IPS DF 6.9 (cell line): ENCODE measurements around the gene IFNLR1.

Experiments used
- DNase-seq: peaks from one replicate; pipeline ENCODE4 v3.0.0-alpha.2; 2013; ENCODE audit warnings: low read depth, low spot score
- H3K27ac ChIP-seq: one replicate; pipeline ENCODE4 v1.5.1; 2013; ENCODE audit warnings: low read length, control low read depth
- H3K27me3 ChIP-seq: 2 replicates; pipeline ENCODE4 v1.6.1; 2013; ENCODE audit warnings: mild to moderate bottlenecking, low read length; ENCODE audit not compliant: control insufficient read depth, insufficient read depth
- H3K36me3 ChIP-seq: 2 replicates; pipeline ENCODE4 v1.6.1; 2013; ENCODE audit warnings: low read length; ENCODE audit not compliant: control insufficient read depth, insufficient read depth
- H3K4me1 ChIP-seq: 2 replicates; pipeline ENCODE4 v1.6.1; 2013; ENCODE audit warnings: low read length; ENCODE audit not compliant: control insufficient read depth, insufficient read depth
- H3K4me3 ChIP-seq: 2 replicates; pipeline ENCODE4 v1.5.1; 2013; ENCODE audit warnings: mild to moderate bottlenecking, low read length
- H3K9me3 ChIP-seq: 2 replicates; pipeline ENCODE4 v1.6.1; 2013; ENCODE audit warnings: low read length, inconsistent platforms; ENCODE audit not compliant: control insufficient read depth, insufficient read depth
- WGBS: extraction: QIAGEN DNeasy Blood & Tissue Kit; methylation state at CpG from one replicate; pipeline ENCODE4 v1.1.7; 2013; ENCODE audit warnings: mixed read lengths, missing lambda C conversion rate; ENCODE audit not compliant: insufficient read length, insufficient coverage; 5-methylcytosine and 5-hydroxymethylcytosine counted together

IFNLR1 gene

DNA sequence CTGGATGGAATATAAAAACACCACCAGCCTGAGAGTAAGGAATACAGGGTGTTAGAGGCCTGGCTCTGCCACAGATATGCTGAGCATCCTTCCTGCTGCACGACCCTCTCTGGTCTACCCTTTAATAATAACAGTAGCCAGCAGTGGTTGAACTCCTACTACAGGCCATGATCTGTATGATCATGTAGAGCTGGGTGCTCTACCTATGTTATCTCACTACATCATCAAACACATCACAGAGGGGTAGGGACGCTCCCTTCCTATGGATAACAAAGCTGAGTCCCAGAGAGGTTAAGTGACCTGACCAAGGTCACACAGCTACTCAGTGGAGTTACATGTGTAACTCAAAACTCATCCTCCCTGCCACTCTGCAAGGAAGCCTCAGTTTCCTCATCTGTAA, 62.1 kb downstream of the IFNLR1 start:
- Histone ChIP-seq H3K36me3 (no peaks in the 10 kb centered on the region), H3K4me1 (no peaks in the 10 kb centered on the region), H3K4me3 (no peak overlapping the region), H3K27me3 (no peaks in the 10 kb centered on the region), H3K9me3 (no peaks in the 10 kb centered on the region), H3K27ac (no peak overlapping the region)
- no CpG with 5 or more reads among the region's 2 CpGs for WGBS
- DNase-seq = no peak

DNA sequence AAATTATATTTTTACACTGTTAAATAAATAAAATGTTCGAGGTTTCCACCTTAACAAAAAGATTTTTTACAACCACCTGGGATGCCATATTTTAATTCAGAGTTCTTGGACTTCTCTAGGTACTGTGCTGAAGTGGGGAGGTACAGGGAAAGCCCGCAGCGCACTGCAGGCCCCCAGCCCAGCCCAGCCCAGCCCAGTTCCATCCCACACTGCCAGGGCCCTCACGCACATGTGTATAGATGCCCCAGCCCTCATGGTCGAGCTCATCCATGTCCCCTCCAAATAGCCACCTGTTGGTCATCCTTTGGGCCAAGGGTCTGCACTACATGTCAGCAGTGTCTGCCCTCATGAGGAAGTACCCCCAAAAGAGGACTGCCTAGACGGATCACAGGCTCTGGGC, 63.5 kb downstream of the IFNLR1 start:
- no peak overlapping the region for H3K27ac ChIP-seq
- no peaks in the 10 kb centered on the region for H3K4me1 ChIP-seq
- H3K36me3 ChIP-seq = no peaks in the 10 kb centered on the region
- no CpG with 5 or more reads among the region's 6 CpGs for WGBS
- no peak for DNase-seq
- no peaks in the 10 kb centered on the region for H3K27me3 ChIP-seq
- no peaks in the 10 kb centered on the region for H3K9me3 ChIP-seq
- H3K4me3 ChIP-seq = no peak overlapping the region

DNA sequence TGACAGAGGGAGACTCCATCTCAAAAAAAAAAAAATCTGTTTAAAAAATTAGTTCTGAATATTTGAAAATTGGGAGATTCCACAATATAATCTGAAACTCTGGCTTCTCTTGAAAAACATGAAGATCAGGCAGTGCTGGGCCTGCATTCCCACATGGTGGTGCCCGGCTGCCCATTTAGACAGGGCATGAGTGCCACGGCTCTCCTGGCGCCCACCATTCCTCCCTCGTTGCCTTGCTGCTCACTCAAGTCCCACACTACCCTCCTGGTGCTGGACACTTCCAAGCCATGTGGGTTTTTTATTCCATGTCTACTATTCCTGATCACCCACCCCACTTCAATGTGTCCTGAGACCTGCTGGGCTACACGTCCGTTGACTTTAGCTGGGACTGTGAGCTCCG, 64.3 kb downstream of the IFNLR1 start:
- no CpG with 5 or more reads among the region's 7 CpGs for WGBS
- H3K27me3 ChIP-seq = no peaks in the 10 kb centered on the region

DNA sequence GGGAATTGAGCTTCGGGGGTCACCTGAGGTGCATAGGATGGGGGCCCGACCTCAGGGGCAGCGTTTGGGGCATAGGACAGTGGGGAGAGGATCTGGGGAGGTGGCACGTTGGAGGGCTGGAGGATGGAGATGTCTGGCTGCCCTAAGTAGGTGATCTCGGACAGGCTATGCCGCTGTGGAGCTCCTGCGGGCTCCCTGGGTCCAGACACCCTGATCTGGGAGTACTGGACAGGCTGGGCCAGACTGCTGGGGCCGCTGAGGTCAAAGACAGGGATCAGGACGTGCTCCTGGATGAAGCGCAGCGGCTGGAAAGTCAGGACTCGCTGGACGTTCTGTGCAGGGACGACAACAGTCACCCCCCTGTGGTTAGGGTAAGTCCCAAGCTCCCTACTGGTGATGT, 65.7 kb downstream of the IFNLR1 start:
- Histone ChIP-seq H3K4me1 (no peaks in the 10 kb centered on the region), H3K9me3 (no peaks in the 10 kb centered on the region), H3K4me3 (no peak overlapping the region), H3K36me3 (no peaks in the 10 kb centered on the region), H3K27ac (no peak overlapping the region), H3K27me3 (no peaks in the 10 kb centered on the region)
- no CpG with 5 or more reads among the region's 14 CpGs for WGBS
- DNase-seq = no peak

More for the DNA sequence above, 64.3 kb downstream of the IFNLR1 start:
- no peaks in the 10 kb centered on the region for H3K4me1 ChIP-seq
- no peak for DNase-seq
- no peaks in the 10 kb centered on the region for H3K9me3 ChIP-seq
- no peaks in the 10 kb centered on the region for H3K36me3 ChIP-seq
- no peak overlapping the region for H3K4me3 ChIP-seq
- no peak overlapping the region for H3K27ac ChIP-seq

GRCh38 chr1:24120965-24121364, 66.1 kb downstream of the IFNLR1 start:
- Histone ChIP-seq H3K9me3 (no peaks in the 10 kb centered on the region), H3K36me3 (no peaks in the 10 kb centered on the region)

DNA sequence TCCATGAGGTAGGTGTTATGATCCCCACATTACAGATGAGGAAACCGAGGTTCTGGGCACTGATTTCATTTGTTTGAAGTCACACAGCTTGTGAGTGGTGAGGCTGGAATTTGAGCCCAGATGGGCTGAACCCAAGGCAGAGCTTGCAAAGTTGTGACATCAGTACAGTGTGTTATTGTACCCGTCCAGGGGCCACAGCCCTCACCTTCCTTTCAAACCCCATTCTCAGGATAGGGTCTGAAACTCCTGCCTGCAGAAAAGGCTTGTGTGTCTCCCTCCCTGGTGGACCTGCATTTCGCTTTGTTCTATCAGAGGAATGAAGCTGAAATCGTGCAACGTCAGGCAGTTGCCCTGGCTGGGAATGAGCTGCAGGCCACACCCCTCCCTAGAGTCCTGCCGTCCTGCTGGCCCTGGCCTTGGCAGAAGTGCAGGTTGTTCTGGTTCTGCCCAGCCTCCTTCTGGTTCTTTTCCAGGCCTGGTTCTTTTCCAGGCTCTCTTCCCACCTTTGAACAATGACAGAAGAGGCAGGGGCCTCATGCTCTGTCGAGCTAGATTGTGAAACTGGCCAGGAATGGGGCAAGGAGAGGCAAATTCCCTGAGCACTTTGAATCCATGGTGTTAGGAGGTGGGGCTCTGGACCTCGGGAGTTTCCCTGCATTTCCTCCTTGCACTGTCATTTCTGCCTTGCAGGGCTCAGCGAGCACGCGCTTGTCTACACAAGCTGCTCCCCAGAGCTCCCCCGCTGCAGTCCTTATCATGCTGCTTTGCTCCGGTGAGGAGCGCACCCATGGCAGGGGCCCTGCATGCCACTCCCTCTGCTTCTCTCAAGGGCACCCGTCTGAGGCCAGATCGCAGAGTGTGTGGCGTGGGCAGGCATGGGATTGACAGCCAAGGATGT, 67.0 kb downstream of the IFNLR1 start:
- Histone ChIP-seq H3K27me3 (no peaks in the 10 kb centered on the region), H3K36me3 (no peaks in the 10 kb centered on the region), H3K9me3 (no peaks in the 10 kb centered on the region), H3K4me3 (no peak overlapping the region), H3K27ac (no peak overlapping the region), H3K4me1 (no peaks in the 10 kb centered on the region)
- DNase-seq = no peak
- no CpG with 5 or more reads among the region's 17 CpGs for WGBS

More at GRCh38 chr1:24120965-24121364, 66.1 kb downstream of the IFNLR1 start:
- H3K4me1 ChIP-seq = no peaks in the 10 kb centered on the region
- H3K4me3 ChIP-seq = no peak overlapping the region
- no peak overlapping the region for H3K27ac ChIP-seq
- H3K27me3 ChIP-seq = no peaks in the 10 kb centered on the region
- no CpG with 5 or more reads among the region's 3 CpGs for WGBS
- no peak for DNase-seq

- WGBS = no CpG with 5 or more reads among the region's 5 CpGs
- no peak overlapping the region for H3K27ac ChIP-seq
- H3K4me1 ChIP-seq = no peaks in the 10 kb centered on the region
- H3K36me3 ChIP-seq = no peaks in the 10 kb centered on the region
- no peaks in the 10 kb centered on the region for H3K27me3 ChIP-seq
- no peak for DNase-seq
- H3K9me3 ChIP-seq = no peaks in the 10 kb centered on the region
- no peak overlapping the region for H3K4me3 ChIP-seq
Measured at GRCh38 chr1:24119489-24119858, 67.6 kb downstream of the IFNLR1 start.

- no peak for DNase-seq
Measured at GRCh38 chr1:24118410-24119242, 68.5 kb downstream of the IFNLR1 start.

DNA sequence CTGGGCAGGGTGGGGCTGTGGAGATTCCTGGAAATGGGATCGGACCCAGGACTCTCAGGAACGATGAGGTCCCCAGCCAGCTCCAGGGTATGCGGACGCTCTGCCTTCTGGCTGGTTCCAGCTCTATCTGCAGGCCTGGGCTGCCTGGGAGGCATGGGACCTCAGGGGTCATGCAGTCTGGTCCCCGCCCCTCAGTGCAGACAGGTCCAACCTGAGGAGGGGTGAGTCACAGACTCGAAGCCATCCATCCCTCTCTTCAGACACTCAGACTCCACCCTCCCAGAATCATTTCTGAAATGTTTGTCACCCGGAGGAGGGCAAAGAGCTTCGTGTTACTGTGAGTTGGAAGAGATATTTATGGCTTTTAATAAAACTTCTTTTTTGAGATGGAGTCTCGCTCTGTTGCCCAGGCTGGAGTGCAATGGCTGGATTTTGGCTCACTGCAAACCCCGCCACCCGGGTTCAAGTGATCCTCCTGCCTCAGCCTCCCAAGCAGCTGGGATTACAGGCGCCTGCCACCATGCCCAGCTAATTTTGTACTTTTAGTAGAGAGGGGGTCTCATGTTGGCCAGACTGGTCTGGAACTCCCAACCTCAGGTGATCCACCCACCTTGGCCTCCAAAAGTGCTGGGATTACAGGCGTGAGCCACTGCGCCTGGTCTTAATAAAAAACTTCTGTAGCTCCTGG, 69.2 kb downstream of the IFNLR1 start:
- no peaks in the 10 kb centered on the region for H3K27me3 ChIP-seq
- H3K27ac ChIP-seq = no peak overlapping the region
- no peaks in the 10 kb centered on the region for H3K36me3 ChIP-seq
- H3K9me3 ChIP-seq = no peaks in the 10 kb centered on the region
- no peak for DNase-seq
- WGBS = no CpG with 5 or more reads among the region's 14 CpGs
- no peaks in the 10 kb centered on the region for H3K4me1 ChIP-seq
- H3K4me3 ChIP-seq = no peak overlapping the region

More at GRCh38 chr1:24118410-24119242, 68.5 kb downstream of the IFNLR1 start:
- H3K27me3 ChIP-seq = no peaks in the 10 kb centered on the region
- H3K9me3 ChIP-seq = no peaks in the 10 kb centered on the region
- H3K36me3 ChIP-seq = no peaks in the 10 kb centered on the region
- no peak overlapping the region for H3K27ac ChIP-seq
- H3K4me1 ChIP-seq = no peaks in the 10 kb centered on the region
- H3K4me3 ChIP-seq = no peak overlapping the region
- no CpG with 5 or more reads among the region's 8 CpGs for WGBS

DNA sequence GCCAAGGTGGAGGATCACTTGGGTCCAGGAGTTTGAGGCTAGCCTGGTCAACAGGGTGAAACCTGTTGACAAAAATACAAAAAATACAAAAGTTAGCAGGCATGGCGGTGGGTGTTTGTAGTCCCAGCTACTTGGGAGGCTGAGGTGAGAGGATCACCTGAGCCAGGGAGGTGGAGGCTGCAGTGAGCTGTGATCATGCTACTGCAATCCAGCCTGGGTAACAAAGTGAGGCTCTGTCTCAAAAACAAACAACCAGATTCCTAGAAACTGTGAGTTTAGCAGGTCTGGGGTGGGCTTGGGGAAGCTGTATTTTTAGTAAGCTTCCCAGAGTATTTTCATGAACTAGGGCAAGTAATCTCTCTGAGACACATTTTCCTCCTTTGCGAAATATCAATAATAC, 70.0 kb downstream of the IFNLR1 start:
- Histone ChIP-seq H3K27me3 (no peaks in the 10 kb centered on the region), H3K27ac (no peak overlapping the region)

More for the DNA sequence above, 70.0 kb downstream of the IFNLR1 start:
- WGBS = no CpG with 5 or more reads among the region's 2 CpGs
- H3K36me3 ChIP-seq = no peaks in the 10 kb centered on the region
- H3K4me1 ChIP-seq = no peaks in the 10 kb centered on the region
- H3K9me3 ChIP-seq = no peaks in the 10 kb centered on the region
- no peak overlapping the region for H3K4me3 ChIP-seq
- no peak for DNase-seq
